ENCODE data around the gene F5.

The F5 gene

DNA sequence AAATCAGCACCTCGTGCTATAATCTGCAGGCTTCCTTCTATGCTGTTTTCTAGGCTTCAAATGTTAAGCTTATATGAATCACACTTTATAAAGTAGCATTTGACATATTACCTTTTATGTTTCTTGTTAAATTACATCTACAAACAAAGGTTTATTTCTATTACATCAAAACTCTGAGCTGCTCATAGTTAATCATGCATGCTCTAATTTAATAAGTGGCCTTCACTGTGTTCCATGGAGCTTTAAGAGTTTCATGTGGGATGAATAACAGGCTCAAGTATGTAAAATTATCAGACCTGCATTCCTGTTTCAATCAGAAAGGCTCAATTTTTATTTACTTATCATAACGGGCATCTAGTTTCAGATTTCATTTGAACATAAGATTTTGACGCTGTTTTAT lies 113.5 kb downstream of the F5 start:
- H3K9me3 Mint-ChIP-seq = no peaks in the 10 kb centered on the region
- no peak overlapping the region for H3K4me3 Mint-ChIP-seq
- peaks cover 24% of the 10 kb centered on the region for H3K36me3 Mint-ChIP-seq (ENCODE audit: low read depth)
- no peak overlapping the region for H3K27ac Mint-ChIP-seq
- no peaks in the 10 kb centered on the region for H3K27me3 Mint-ChIP-seq (ENCODE audit: low read depth, poor library complexity)
- no peak for DNase-seq
- TF ChIP-seq, protein P1, sequence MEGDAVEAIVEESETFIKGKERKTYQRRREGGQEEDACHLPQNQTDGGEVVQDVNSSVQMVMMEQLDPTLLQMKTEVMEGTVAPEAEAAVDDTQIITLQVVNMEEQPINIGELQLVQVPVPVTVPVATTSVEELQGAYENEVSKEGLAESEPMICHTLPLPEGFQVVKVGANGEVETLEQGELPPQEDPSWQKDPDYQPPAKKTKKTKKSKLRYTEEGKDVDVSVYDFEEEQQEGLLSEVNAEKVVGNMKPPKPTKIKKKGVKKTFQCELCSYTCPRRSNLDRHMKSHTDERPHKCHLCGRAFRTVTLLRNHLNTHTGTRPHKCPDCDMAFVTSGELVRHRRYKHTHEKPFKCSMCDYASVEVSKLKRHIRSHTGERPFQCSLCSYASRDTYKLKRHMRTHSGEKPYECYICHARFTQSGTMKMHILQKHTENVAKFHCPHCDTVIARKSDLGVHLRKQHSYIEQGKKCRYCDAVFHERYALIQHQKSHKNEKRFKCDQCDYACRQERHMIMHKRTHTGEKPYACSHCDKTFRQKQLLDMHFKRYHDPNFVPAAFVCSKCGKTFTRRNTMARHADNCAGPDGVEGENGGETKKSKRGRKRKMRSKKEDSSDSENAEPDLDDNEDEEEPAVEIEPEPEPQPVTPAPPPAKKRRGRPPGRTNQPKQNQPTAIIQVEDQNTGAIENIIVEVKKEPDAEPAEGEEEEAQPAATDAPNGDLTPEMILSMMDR (IDR thresholded peaks at IDR 0.05) = no peak
- no peaks in the 10 kb centered on the region for H3K4me1 Mint-ChIP-seq

DNA sequence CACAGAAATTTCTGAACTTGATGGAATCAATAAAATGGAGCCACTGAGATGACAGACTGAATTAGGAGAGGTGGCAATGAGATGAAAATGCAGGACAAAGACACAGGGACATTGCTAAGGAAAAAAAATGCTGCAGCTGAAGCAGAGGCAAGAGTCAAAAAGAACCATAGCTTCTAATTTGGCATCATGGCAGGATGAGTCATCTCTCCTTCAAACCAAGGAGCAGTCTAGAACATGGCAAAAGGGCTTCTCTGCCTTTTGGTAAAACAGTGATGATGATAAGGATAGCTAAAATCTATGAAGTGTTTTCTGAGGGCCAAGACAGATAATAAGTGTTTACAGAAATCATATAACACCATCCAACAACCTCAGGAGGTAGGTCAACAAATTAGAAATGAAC lies 117.3 kb downstream of the F5 start:
- TF ChIP-seq, protein P1 (IDR thresholded peaks at IDR 0.05) = no peak
- H3K9me3 Mint-ChIP-seq = no peaks in the 10 kb centered on the region
- peaks cover 6% of the 10 kb centered on the region for H3K36me3 Mint-ChIP-seq (ENCODE audit: low read depth)
- H3K4me3 Mint-ChIP-seq = no peak overlapping the region
- DNase-seq = no peak
- no peak overlapping the region for H3K27ac Mint-ChIP-seq
- peaks cover 9% of the 10 kb centered on the region for H3K4me1 Mint-ChIP-seq
- no peaks in the 10 kb centered on the region for H3K27me3 Mint-ChIP-seq (ENCODE audit: low read depth, poor library complexity)

DNA sequence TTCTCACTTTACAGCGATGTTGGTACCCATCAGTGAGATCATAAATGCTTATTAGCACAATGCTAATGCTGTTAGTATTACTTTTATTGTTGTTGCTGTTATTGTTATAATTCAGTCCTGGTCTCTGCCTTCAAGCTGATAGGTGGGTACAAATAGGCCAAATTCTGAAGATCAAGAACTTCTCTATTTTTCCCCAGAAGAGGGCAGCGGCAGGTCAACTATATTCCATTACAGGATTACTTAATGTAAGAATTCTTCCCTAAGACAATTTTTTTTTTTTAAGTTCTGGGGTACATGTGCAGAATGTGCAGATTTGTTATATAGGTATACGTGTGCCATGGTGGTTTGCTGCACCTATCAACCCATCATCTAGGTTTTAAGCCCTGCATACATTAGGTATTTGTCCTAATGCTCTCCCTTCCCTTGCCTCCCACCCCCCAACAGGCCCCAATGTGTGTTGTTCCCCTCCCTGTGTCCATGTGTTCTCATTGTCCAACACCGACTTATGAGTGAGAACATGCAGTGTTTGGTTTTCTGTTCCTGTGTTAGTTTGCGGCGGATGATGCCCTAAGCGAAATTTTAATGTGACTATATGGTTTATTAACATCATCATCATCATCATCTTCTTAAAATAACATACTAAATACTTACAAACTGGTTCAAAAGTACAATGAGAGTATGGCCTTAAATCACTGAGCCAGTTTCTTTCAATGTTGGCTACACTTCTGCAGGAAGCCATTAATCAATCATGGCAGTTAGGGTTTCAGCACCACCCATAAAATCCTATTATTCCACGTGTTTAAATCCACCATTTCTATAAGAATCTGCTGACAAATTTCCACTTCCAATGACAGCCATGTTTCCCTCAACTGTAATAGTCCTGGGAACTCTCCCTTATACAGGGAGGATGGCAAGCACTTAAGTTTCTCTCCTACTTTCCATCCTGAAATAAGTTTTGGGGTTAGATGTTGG lies 119.7 kb downstream of the F5 start:
- Mint-ChIP-seq H3K9me3 (no peaks in the 10 kb centered on the region), H3K36me3 (ENCODE audit: low read depth) (peaks cover 6% of the 10 kb centered on the region), H3K4me1 (peaks cover 9% of the 10 kb centered on the region), H3K27ac (peak overlapping the region; percentile 82), H3K27me3 (ENCODE audit: low read depth, poor library complexity) (no peaks in the 10 kb centered on the region), H3K4me3 (no peak overlapping the region)
- DNase-seq = no peak
- TF ChIP-seq, protein P1 (IDR thresholded peaks at IDR 0.05) = peak; percentile 29

DNA sequence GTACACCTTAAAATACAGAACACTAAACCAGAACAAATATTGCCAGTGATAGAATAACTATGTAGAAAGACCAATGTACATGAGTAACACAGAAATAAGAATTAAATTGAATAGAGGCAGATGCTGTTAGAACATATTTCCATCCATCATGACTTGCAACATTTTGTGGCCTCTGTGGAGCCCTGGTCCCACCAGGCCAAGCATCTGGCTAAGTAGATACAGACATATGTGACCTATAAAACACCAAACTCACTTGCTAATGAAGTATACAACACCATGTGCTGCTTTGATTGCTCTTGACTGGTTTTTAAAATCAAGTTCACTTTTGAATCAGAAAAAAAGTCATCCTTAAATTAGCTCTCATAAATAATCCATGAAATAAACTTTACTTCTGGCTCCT lies 121.0 kb downstream of the F5 start:
- DNase-seq = no peak
- H3K4me1 Mint-ChIP-seq = peaks cover 9% of the 10 kb centered on the region
- peaks cover 6% of the 10 kb centered on the region for H3K36me3 Mint-ChIP-seq (ENCODE audit: low read depth)
- no peak overlapping the region for H3K4me3 Mint-ChIP-seq
- H3K27ac Mint-ChIP-seq = no peak overlapping the region
- TF ChIP-seq, protein P1 (IDR thresholded peaks at IDR 0.05) = no peak
- no peaks in the 10 kb centered on the region for H3K9me3 Mint-ChIP-seq
- peaks cover 4% of the 10 kb centered on the region for H3K27me3 Mint-ChIP-seq (ENCODE audit: low read depth, poor library complexity)

Measured in nephron progenitor cell (in vitro differentiated cells).